Measurements from ENCODE around the gene PDE10A. TPM values are rescaled to one million over a fixed set of nuclear protein-coding genes. Genes with fewer than 3 reads are reported as not detected.

Gene PDE10A
- total and polyA plus RNA-seq, 2 of the 8 experiments (the other 6 are each of a cell fraction or from before 2014, with no cell fraction given) = 1.1 to 2.4 TPM

DNA sequence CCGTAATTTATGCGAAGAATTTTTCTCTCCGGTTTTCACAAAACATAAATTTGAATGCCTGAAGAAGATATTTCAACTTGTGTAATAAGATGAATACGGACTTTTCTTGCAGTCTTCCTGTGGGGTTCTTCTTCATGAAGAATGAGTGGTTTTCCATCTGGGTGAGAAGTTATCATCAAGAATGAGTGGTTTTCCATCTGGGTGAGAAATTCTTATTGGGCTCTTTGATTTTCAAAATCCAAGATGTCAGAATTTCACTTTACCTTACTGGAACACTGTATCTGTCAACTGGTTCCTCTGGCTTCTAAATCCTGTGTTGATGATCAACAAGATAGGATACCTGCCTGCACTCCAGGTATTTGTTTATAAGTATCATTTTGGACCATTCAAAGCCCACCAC is 193.6 kb downstream of the PDE10A start (continued):
- no peak for TF ChIP-seq HDAC2 (IDR thresholded peaks at IDR 0.05; ENCODE audit: borderline replicate concordance in 1 of 2, low read depth in 2 of 2, low read length in 2 of 2)
- no peak for TF ChIP-seq GABPA (IDR thresholded peaks at IDR 0.05; ENCODE audit: borderline replicate concordance, insufficient read depth, low read length)
- TF ChIP-seq BCL11A (IDR thresholded peaks at IDR 0.05; ENCODE audit: low read depth in 2 of 2, low read length in 2 of 2) = no peak
- TF ChIP-seq HDAC6 (IDR thresholded peaks at IDR 0.05; ENCODE audit: low read depth, low read length) = no peak
